GM10847 (cell line): ENCODE measurements around the gene CEACAM19.

ENCODE experiments used
- POLR2A ChIP-seq: IDR thresholded peaks from 2 replicates; pipeline ENCODE4 v1.6.1; 2011; ENCODE audit not compliant: insufficient read length; ENCODE audit errors: extremely low read depth

The CEACAM19 gene

DNA sequence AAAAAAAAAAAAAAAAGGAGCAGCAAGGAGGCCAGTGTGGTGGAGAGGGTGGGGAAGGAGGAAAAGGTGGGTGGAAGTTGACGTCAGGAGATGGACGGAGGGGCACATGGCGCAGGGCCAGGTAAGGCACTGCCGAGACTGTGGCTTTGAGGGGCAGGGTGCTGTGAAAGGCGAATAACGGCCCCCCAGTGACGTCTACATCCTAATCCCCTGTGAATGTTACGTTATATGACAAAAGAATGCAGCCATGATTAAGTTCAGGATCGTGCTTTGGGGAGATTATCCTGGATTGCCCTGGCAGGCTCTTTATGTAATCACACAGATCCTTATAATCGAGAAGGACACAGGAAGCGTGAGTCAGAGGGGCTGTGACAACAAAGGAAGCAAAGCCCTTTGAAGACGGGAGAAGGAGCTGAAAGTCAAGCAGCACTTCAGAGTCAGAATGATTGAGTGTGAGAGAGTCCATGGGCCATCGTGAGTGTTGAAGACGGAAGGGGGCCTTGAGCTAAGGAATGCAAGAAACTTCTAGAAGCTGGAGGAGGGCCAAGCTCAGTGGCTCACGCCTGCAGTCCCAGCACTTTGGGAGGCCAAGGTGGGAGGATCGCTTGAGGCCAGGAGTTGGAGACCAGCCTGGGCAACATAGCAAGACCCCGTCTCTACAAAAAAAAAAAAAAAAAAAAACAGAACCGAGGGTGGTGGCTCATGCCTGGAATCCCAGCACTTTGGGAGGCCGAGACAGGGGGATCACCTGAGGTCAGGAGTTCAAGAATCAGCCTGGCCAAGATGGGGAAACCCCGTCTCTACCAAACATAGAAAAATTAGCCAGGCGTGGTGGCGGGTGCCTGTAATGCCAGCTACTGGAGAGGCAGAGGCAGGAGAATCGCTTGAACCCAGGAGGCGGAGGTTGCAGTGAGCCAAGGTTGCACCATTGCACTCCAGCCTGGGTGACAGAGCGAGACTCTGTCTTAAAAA lies 13.9 kb downstream of the CEACAM19 start:
- TF ChIP-seq POLR2A = no peak

DNA sequence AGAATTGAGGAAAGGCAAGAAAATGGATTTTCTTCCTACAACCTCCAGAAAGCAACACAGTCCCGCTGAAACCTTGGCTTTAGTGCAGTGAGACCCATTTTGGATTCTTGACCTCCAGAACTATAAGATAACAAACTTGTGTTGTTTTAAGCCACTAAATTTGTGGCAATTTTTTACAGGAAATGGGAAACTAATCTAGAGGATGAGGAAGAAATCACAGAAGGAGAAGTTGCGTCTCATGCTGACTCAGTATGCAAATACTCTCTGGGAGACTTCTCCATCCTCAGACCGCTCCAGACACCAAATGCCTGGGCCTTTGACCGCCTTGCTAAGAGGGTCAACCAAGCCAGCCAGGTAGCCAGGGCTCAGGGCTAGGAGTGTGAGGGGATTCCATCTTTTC lies 14.6 kb downstream of the CEACAM19 start:
- TF ChIP-seq POLR2A = no peak

DNA sequence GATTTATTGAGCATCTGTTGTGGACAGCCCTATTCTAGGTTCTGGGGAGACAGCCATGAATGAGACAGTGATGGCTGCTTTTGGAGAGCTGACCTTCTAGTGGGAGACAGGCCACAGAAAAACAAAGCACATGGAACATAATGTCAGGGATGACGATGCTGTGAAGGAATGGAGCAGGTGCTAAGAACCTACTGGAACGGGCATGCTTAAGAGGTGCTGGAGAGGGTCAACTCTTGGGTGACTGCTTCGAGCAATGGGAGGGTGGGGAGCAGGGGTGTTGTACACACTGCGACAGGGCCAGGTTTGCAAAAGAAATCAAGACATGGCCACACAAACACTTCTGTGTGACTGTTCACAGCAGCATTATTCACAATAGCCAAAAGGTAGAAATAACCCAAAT lies 15.6 kb downstream of the CEACAM19 start:
- no peak for TF ChIP-seq POLR2A

DNA sequence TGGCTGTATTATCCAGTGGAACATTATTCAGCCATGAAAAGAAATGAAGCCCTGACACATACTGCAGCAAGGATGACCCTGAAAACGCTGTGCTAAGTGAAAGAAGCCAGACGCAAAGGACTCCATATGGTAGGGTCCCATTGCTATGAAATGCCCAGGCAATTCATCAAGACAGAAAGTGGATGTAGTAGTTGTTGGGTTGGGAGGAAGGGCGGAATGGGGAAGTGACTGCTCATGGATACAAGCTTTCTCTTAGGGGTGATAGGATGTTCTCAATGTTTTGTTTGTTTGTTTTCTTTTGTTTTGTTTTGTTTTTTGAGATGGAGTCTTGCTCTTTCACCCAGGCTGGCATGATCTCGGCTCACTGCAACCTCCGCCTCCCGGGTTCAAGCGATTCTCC lies 16.6 kb downstream of the CEACAM19 start:
- no peak for TF ChIP-seq POLR2A

DNA sequence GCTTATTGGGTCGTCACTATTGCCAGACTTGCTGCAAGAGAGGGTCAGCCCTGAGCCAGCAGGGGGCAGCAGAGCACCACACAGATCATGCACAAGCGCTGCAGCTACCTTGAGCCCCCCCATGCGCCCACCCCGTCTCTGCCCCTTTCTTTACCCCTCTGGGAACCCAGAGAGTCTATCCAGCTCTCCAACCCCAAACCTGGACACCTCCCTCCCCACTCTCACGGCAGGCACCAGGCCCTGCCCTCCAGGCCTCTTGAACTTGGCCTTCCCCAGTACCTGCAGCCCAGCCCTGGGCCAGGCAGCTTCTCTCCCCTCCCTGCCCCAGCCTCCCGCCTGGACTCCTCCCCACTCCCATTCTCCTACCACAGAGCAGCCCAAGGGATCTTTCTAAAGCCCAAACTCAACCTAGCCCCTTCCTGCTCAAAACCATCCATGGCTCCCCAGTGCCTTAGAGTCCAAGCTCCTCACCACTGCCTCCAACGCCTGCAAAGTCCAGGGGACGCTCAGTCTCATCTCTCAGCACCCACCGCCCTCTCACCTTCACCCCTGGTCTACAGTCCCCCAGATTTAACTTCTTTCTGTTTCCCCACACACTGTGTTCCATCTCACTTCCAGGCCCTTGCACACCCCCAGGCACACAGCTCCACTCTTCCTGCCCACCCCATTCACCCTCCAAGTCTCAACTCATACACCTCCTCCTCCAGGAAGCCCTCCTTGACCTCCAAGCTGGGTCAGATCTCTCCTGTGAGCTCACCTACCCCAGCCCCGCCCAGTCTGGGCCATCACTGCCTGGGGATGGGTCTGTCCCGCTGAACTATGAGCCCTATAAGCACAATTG lies 18.2 kb downstream of the CEACAM19 start:
- no peak for TF ChIP-seq POLR2A

DNA sequence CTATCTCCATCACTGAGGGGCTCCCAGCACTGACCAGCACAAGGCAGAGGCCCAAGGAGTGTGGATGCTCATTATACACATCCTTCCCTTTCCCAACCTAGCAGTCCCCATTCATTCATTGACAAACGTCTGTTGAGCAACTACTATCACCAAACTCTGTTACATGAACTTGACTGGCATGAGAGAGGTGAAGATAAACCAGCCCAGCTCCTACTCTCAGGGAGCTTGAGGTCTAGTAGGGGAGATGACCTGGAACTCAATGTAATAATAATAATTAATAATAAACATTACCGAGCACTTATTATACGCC lies 18.8 kb downstream of the CEACAM19 start:
- no peak for TF ChIP-seq POLR2A

DNA sequence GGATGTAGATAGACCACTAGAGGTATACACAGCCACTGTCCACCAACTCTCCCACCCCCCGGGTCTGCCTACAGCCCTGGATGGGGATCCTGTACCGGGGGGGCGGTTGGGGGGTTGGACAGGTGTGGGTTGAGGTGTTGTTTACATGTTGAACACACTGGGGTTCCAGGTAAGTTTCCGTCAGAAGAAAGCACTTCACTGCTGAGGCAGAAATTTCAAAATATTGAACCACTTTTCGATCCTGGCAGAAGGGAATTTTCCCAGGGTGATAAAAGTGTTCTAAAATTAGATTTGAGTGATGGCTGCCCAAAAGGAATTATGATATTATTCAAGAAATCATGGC lies 21.1 kb downstream of the CEACAM19 start:
- TF ChIP-seq POLR2A = no peak

DNA sequence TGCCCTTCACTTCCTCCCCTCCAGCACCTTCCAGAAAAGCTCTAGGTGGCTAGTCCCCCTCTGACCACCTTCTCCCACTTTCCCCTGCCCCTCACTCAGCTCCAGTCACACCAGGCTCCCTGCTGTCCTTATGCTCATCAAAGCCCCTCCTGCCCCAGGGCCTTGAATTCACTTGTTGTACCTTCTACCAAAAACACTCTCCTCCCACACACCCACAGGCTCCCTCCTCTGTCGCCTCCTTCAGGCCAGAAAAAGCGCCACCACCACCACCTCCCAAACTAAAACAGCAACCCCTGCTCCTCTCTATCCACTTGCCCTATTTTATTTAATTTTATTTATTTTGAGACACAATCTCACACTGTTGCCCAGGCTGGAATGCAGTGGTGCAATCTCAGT lies 22.9 kb downstream of the CEACAM19 start:
- TF ChIP-seq POLR2A = no peak

DNA sequence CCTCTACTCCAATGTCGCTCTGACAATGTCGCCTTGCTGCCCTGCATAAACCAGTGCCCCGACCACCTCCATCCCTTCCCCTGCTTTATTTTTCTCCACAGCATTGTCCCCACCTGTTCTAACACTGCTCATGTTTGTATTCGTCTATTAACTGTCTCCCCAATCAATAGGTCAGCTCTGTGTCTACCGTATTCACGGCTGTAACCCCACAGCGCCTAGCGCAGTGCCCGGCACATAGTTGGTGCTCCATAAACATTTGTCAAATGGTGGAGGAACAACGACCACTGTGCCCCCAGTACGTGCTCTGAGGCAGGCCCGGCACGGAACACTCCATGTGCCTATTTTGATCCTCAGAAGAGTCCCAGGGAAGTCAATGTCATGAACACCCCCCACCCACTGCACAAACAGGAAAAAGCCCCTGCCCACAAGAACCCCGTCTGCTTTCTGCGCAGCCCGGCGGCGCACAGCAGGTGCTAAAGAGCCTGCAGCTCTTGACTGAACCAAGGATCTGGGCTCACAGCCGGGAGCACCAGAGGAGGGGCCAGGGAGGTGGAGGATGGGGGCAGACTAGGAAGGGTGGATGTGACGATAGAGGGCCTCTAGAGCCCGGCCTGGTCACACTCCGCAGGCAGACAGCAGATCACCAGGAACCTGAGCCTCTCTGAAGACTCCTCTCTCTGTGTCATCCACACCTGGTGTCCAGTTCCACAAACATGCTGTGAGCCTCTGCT lies 25.8 kb downstream of the CEACAM19 start:
- no peak for TF ChIP-seq POLR2A

DNA sequence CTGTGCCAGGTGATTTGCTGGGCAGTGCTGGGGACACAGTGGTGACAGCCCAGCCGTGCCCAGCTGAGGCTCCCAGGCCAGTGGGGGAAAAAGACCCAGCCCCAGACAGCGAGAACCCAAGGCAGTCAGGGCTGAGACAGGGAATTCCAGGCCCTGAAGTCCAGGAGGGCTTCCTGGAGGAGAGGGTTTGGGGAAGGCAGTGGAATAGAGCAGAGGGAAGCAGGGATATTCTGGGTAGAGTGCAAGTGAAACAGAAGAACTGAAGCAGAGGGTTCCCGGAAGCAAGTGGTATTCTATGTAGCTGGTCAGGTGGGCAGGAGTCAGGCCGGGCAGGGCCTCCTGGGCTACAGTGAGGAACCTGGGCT lies 26.4 kb downstream of the CEACAM19 start:
- TF ChIP-seq POLR2A = no peak

DNA sequence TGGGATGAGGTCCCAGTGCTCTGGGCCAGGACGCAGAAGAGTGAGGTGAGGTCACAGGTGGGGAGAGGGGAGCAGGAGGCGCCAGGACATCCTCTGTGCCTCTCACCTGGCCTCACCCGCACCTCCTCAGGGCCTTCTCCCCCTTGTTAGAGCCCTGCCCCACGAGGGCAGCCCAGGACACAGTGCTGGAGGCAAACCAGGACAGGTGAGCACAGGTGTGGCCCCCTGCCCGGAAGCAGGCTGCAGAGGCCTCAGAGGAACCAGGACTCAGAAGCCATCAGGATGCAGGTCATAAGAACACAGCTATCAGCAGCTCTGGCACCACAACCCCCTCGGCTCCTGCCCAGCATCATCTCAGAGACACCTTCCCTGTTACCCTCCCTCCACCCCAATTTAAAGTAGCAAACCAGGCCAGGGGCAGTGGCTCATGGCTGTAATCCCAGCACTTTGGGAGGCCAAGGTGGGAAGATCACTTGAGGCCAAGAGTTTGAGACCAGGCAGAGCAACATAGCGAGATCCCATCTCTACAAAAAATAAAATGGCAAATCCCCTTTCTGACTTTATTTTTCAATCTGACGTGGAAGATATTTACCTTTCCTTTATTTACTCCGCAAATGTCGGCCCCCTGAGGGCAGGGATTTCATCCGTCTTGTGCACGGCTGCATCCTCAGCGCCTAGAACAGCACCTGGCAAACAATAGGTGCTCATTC lies 27.4 kb downstream of the CEACAM19 start, which contains the start of gene CEACAM16:
TSS of gene CEACAM16 (plus strand) at position 660 of the 710 bp plus-strand sequence. CDS start 2,306 bp downstream, outside the sequence.
- TF ChIP-seq POLR2A = no peak

DNA sequence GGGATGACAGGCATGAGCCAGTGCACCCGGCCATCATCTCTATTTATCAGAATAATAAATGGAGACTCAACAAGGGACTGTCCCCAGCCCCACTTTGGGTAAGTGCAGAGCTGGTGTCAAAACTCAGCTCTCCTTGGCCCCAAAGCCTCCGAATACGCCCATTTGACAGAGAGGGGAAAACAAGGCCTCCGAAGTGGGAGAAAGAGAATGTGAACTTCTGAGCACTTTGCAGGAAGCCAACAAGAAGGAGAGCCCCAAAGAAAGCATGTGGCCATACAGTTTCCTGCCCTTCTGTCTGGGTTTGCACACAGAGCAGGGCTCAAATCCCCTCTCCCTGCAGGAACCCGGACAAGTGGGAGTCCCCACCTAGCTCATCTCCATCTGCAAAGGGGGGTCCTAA lies 29.3 kb downstream of the CEACAM19 start:
- TF ChIP-seq POLR2A = no peak

DNA sequence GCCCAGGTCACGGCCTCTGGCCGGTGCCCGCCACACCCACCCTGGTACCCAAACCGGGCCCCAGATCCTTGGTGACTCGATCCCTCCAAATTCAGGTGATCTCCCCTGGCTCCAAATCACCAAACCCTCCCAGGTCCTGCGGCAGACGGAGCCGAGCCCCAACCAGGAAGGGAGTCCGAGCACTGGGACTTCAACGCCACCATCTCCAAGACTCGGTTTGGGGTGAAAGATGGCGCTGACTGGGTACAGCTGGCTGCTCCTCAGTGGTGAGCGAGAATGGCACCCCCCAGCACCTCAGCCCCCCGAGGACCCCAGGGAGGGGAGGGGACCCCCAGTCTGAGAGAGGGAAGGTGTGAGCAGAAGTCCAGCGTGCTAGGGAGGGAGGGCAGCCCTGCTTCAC lies 29.9 kb downstream of the CEACAM19 start:
- no peak for TF ChIP-seq POLR2A

DNA sequence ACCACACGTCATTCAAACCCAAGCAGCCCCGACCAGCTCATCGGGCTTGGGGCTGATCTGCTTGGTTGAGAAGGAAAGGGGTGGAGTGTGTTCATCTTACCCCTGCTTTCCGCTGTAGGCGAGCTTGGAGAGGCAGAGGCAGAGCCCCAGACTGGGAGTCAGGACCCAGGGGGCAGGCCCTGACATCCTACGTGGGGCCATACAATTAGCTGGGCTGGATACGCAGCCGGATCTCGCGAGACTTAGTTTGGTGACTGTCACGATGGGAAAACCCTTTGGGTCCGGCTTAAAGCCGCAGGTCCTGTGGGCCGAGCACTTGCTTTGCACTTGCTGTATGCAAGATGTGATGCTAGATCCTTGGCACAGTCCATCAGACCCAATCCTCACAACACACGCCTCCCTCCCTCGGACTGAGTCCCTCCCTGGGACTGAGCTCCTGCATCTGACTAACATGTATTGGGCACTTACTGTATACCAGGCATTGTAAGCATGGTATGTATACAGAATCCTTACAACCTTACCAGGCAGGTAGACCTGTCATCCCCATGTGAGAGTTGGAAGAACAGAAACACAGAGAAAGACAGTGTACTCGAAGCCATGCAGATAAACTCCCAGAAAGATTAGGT lies 31.4 kb downstream of the CEACAM19 start:
- no peak for TF ChIP-seq POLR2A
